GM20431 (cell line): ENCODE measurements around the gene ZNF579.

Experiments
- in situ Hi-C: fragments of 300-500 bp; cut with MseI, MboI; formaldehyde crosslinking; loops from one replicate; pipeline ENCODE4 v1.15.0; 2020; ENCODE audit warnings: low sequenced_read_pairs; ENCODE audit not compliant: unreplicated experiment

The ZNF579 gene

GRCh38 chr19:55527197-55528029, 53.2 kb downstream of the ZNF579 start:
- in situ Hi-C loops = no loop called here
